SK-N-SH treated with all-trans-retinoic acid at 6 μM for 48 hours (cell line): ENCODE measurements around the gene PPBP.

Experiments
- TOX ChIP-seq: fragments of 250-450 bp; sonication (Bioruptor Pico); IDR thresholded peaks from 2 replicates; pipeline ENCODE4 v1.8.0; 2021; ENCODE audit warnings: mild to moderate bottlenecking, moderate library complexity, borderline replicate concordance
- ZFP3 ChIP-seq: fragments of 250-450 bp; sonication (Bioruptor Pico); IDR thresholded peaks from 2 replicates; pipeline ENCODE4 v1.5.0; 2020; ENCODE audit warnings: mild to moderate bottlenecking, moderate library complexity

- TF ChIP-seq TOX (no peak), ZFP3 (CRISPR knock-in tag) (no peak)
Measured at GRCh38 chr4:74031576-74031975, 43.6 kb upstream of the PPBP start.
